Measurements from ENCODE around the gene PDE4C. TPM values are rescaled to one million over a fixed set of nuclear protein-coding genes. Genes with fewer than 3 reads are reported as not detected.

Gene PDE4C
- total and polyA plus RNA-seq, 9 of the 15 experiments (the other 6 are each of a cell fraction or from before 2014, with no cell fraction given), result 0.04 to 0.91 (median 0.20) TPM; not detected in 1

GRCh38 chr19:18233224-18233825 is 7.1 kb upstream of the PDE4C start (continued):
- peak; percentile 93 for TF ChIP-seq CHAMP1 (IDR thresholded peaks at IDR 0.05)
- TF ChIP-seq ZNF143 (CRISPR knock-in tag; IDR thresholded peaks at IDR 0.05), result no peak
- TF ChIP-seq BRF1 (IDR thresholded peaks at IDR 0.05; ENCODE audit: borderline replicate concordance, extremely low read depth, insufficient read length), result no peak
- no peak for TF ChIP-seq HIVEP1 (CRISPR knock-in tag; IDR thresholded peaks at IDR 0.05)
- no peak for TF ChIP-seq ZFP36 (IDR thresholded peaks at IDR 0.05; ENCODE audit: low read depth, low read length, partially characterized antibody)
- no peak for TF ChIP-seq MGA (IDR thresholded peaks at IDR 0.05)
- TF ChIP-seq MCM2 (IDR thresholded peaks at IDR 0.05; ENCODE audit: low read depth), result no peak
- no peak for TF ChIP-seq POLR2AphosphoS2 (IDR thresholded peaks at IDR 0.05; ENCODE audit: low read length)
- TF ChIP-seq CGGBP1 (CRISPR knock-in tag; IDR thresholded peaks at IDR 0.05), result no peak
- TF ChIP-seq XRCC3 (IDR thresholded peaks at IDR 0.05), result no peak
- no peak for TF ChIP-seq ZBTB12 (CRISPR knock-in tag; IDR thresholded peaks at IDR 0.05)
- TF ChIP-seq NFXL1 (CRISPR knock-in tag; IDR thresholded peaks at IDR 0.05), result peak; percentile 57; the same call in 1 of the 2 replicates
- TF ChIP-seq CAMTA2 (CRISPR knock-in tag; conservative IDR thresholded peaks at IDR 0.05), result no peak
